Endothelial cell of umbilical vein (primary cell): ENCODE measurements around the gene ZNF329.

ENCODE experiments used
- EZH2 ChIP-seq: IDR thresholded peaks from 2 replicates; pipeline ENCODE4 v1.6.1; 2012; ENCODE audit warnings: borderline replicate concordance, low read depth, mild to moderate bottlenecking, moderate library complexity, low read length, inconsistent platforms; ENCODE audit not compliant: severe bottlenecking
- TF ChIP-seq, protein P1 (sequence below), 2 donors: IDR thresholded peaks; 1 replicate in 1 of 2; 2 replicates in 1 of 2; pipeline ENCODE4 v1.5.1; 2011; ENCODE audit warnings: low read length in 2 of 2, mild to moderate bottlenecking in 2 of 2, moderate library complexity in 2 of 2, control low read depth in 1 of 2, inconsistent platforms in 1 of 2, low read depth in 1 of 2; ENCODE audit not compliant: insufficient read depth in 1 of 2; ENCODE audit errors: extremely low read depth in 1 of 2

- TF ChIP-seq, protein P1, sequence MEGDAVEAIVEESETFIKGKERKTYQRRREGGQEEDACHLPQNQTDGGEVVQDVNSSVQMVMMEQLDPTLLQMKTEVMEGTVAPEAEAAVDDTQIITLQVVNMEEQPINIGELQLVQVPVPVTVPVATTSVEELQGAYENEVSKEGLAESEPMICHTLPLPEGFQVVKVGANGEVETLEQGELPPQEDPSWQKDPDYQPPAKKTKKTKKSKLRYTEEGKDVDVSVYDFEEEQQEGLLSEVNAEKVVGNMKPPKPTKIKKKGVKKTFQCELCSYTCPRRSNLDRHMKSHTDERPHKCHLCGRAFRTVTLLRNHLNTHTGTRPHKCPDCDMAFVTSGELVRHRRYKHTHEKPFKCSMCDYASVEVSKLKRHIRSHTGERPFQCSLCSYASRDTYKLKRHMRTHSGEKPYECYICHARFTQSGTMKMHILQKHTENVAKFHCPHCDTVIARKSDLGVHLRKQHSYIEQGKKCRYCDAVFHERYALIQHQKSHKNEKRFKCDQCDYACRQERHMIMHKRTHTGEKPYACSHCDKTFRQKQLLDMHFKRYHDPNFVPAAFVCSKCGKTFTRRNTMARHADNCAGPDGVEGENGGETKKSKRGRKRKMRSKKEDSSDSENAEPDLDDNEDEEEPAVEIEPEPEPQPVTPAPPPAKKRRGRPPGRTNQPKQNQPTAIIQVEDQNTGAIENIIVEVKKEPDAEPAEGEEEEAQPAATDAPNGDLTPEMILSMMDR (IDR thresholded peaks at IDR 0.05; ENCODE audit: extremely low read depth in 1 of 2, insufficient read depth in 1 of 2, low read depth in 1 of 2, low read length in 2 of 2) = no peak
- TF ChIP-seq EZH2 = no peak
Measured at GRCh38 chr19:58091251-58091995, 59.2 kb downstream of the ZNF329 start.
